Body of pancreas (tissue), 4 donors: ENCODE results near the gene NOTCH2.

Experiments used
- CTCF ChIP-seq, 7 experiments: fragments of 450-650 bp in 4 of 7; fragments of 200-600 bp in 3 of 7; sonication (generic) in 3 of 7; IDR thresholded peaks; one replicate each; pipeline ENCODE4 v1.5.1; 2016 to 2019; ENCODE audit warnings: antibody characterized with exemption in 7 of 7
- POLR2A ChIP-seq, 3 donors: fragments of 450-650 bp; IDR thresholded peaks; one replicate each; pipeline ENCODE4 v1.6.1; 2016; ENCODE audit warnings: antibody characterized with exemption in 3 of 3, mild to moderate bottlenecking in 2 of 3

- no peak for TF ChIP-seq POLR2A (IDR thresholded peaks at IDR 0.05)
- no peak for TF ChIP-seq CTCF (IDR thresholded peaks at IDR 0.05)
Measured at GRCh38 chr1:119981986-119982815, 87.3 kb downstream of the NOTCH2 start.
